GM08714 (cell line): ENCODE data around the gene CETN1.

ENCODE experiments used
- H3K4me3 ChIP-seq: fragments of 200-500 bp; sonication (Bioruptor generic); 2 replicates; pipeline ENCODE4 v1.5.1; 2014; ENCODE audit warnings: mild to moderate bottlenecking, low read length, inconsistent platforms
- ZNF274 ChIP-seq: IDR thresholded peaks from 2 replicates; pipeline ENCODE4 v1.6.1; 2012; ENCODE audit warnings: mild to moderate bottlenecking, low read depth, low read length

The CETN1 gene

GRCh38 chr18:598124-598589, 18.0 kb downstream of the CETN1 start:
- no peak for TF ChIP-seq ZNF274

GRCh38 chr18:600107-600506, 19.9 kb downstream of the CETN1 start:
- TF ChIP-seq ZNF274 = no peak
- H3K4me3 ChIP-seq = no peak overlapping the region

More at GRCh38 chr18:598124-598589, 18.0 kb downstream of the CETN1 start:
- H3K4me3 ChIP-seq = no peak overlapping the region

- no peak for TF ChIP-seq ZNF274
- H3K4me3 ChIP-seq = no peak overlapping the region
Observed at GRCh38 chr18:604771-605170, 24.6 kb downstream of the CETN1 start.

DNA sequence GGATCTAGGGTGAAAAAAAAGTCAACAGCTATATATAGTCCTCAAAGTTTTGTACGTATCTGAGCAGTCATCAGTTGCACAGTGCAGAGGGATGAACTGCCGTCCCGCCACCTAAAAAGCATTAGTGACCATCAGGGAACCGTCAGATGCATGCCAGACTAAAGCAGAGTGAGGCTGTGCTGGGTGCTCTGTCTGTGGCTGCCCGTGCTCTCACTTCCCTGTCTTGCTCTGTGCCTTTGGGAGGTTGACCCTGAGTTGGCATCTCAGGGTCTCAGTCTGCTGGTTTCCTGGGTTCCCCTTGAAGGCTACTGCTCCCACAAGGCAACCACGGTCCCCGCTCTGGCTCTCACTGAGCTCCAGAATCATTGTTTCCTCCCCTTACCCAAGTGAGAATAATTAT, 27.8 kb downstream of the CETN1 start:
- TF ChIP-seq ZNF274 = no peak
- no peak overlapping the region for H3K4me3 ChIP-seq

GRCh38 chr18:610214-610928, 30.2 kb downstream of the CETN1 start:
- no peak for TF ChIP-seq ZNF274
- H3K4me3 ChIP-seq = no peak overlapping the region

DNA sequence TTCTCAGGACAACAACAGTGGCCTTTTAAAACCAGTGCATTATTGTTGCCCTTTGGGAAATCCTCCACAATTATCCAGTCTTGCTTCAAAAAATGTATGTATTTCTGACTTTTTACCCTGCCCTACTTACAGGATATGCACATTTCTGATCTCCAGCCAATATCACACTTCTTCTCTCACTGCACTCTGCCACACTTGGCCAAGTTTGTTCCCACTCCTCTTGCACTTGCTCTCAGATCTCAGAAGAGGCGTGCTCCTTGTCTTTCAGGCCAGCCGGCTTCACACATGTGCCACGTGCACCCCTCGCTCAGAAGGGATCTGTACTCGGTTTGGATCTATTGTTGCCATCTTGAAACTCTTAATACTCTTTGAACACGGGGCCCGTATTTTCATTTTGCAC, 32.0 kb downstream of the CETN1 start:
- TF ChIP-seq ZNF274 = no peak
- no peak overlapping the region for H3K4me3 ChIP-seq

DNA sequence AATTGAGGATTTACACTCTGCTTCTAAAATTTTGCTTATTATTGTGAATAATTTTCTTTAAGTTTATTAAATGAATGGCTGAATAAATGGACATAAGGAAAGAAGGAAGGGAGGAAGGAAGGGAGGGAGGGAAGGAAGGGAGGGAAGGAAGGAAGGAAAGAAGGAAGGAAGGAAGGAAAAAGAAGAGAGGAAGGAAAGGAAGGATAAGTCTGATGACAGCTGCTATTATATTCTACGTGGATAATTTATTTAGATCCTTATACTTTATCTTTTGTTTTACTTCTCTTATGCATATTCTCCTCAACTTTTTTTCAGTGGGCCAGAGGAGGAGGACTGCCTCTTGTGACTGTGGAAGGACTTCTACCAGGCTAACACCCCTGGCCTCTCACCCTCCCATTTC, 34.0 kb downstream of the CETN1 start:
- no peak overlapping the region for H3K4me3 ChIP-seq
- no peak for TF ChIP-seq ZNF274

GRCh38 chr18:615092-615521, 34.9 kb downstream of the CETN1 start:
- no peak for TF ChIP-seq ZNF274
- no peak overlapping the region for H3K4me3 ChIP-seq

- H3K4me3 ChIP-seq = no peak overlapping the region
- TF ChIP-seq ZNF274 = no peak
Observed at GRCh38 chr18:615773-616172, 35.6 kb downstream of the CETN1 start.

DNA sequence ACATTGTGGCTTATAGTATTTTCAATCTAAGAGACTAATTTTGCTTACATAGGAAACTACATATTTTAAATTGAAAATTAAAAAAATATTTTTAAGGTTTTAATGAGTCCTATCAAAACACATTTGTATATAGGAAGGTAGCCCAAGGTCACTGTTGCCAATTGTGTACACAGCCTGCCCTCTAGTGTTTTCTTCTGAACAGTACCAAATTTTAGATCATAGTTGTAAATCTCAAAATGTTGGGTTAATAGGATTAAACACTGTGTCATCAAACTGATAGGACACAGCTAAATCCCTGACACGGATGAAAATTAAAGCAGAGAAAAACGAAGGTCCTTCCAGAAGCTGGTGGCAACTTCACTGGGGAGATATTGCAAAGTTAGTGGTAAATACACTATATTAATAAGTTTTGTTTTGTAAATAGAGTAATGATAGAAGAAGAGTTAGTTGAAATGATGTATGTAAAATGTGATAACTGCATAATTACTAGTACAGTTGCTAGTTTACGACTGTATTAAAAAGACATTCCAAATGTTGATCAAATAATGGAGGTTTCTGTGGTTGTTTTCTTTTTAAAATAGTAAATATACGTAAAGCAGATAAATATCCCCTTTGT, 36.3 kb downstream of the CETN1 start:
- no peak overlapping the region for H3K4me3 ChIP-seq
- TF ChIP-seq ZNF274 = no peak

DNA sequence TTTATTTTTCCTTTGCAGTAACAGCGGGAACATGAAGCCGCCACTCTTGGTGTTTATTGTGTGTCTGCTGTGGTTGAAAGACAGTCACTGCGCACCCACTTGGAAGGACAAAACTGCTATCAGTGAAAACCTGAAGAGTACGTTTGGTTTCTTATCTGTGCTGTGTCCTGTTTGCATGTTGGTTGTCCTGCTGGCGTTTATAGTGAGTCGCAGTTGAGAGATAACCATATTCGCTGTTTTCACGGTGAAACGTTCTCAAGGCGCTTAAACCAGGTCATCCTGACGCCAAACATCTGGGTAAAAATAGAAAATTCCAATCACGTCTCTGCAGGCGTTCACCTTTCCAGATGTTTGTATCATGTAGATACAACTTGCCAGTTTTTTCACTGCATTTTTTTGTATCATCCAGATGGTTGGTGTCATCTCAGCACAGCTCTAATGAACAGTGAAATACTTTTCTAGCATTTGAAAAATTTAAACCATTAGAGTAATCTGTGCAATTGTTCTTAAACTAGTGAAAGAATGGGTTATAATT, 37.9 kb downstream of the CETN1 start:
- no peak overlapping the region for H3K4me3 ChIP-seq
- TF ChIP-seq ZNF274 = no peak

DNA sequence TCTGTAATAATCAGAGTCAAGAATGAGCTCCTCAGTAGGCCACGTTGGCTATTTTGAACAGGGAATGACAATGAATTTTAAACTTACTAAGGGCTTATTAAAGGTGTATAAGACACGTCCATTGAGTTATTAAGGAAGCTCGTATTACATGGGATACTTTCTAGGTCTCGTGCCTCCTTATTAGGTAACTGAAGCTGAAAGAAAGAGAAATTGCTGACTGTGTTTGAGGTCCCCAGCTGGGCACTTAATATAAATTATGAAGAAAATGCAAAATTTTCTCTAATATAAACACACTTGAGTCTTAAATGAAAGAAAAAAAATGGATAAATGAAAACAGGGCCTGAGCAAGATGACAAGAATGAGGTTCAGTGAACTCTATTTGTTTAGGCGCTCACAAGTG, 38.4 kb downstream of the CETN1 start:
- TF ChIP-seq ZNF274 = no peak
- no peak overlapping the region for H3K4me3 ChIP-seq

DNA sequence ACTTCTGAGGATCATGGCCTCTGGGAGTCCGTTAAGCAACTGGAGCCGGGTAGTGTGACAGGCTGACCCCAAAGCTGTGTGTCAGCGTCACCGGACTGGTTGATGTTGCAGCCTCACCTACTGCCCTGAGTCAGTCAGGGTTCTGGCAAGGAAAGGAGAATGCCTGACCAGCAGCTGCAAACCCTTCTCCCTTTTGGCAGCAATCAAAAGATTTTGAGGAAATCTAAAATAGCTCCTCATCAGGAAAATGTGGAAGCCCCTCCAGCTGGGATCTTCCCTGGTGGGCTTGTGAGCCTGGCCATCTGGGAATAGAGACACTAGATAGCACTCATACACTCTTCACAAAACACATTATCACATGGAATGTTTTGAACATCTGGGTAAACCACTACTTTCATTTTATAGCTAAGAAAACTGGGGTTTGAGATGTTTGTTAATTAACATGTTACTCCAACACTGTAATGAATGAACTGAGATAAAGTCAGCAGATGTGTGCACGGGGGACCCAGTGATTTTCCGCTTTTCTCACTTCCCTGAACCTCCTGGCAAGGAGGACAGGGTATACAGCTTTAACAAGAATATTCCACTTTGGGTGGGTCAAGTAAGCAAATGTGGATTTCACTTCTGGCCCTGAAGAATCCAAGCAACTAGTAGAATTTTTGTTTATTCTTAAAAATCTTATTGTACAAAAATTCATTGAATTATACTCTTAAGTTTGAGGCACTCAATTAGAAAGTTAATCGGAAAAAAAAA, 41.3 kb downstream of the CETN1 start:
- no peak for TF ChIP-seq ZNF274

GRCh38 chr18:622289-622688, 42.1 kb downstream of the CETN1 start:
- TF ChIP-seq ZNF274 = no peak

More for the DNA sequence above, 41.3 kb downstream of the CETN1 start:
- H3K4me3 ChIP-seq = no peak overlapping the region

More at GRCh38 chr18:622289-622688, 42.1 kb downstream of the CETN1 start:
- H3K4me3 ChIP-seq = no peak overlapping the region
